Osteocyte (in vitro differentiated cells): Measurements from ENCODE around the gene RAD51B. TPM values are rescaled to one million over a fixed set of nuclear protein-coding genes. Genes with fewer than 3 reads are reported as not detected.

Source experiments
- DNase-seq: peaks from one replicate; pipeline ENCODE4 v3.0.0; 2021; ENCODE audit warnings: mixed read lengths; ENCODE audit not compliant: unreplicated experiment; ENCODE audit errors: extremely low spot score
- H3K27ac Mint-ChIP-seq: one replicate; pipeline ENCODE4 v1.8.0; 2021; ENCODE audit warnings: mild to moderate bottlenecking, mixed read lengths; ENCODE audit not compliant: unreplicated experiment
- H3K27me3 Mint-ChIP-seq: one replicate; pipeline ENCODE4 v1.8.0; 2021; ENCODE audit warnings: mixed read lengths; ENCODE audit not compliant: unreplicated experiment
- H3K36me3 Mint-ChIP-seq: one replicate; pipeline ENCODE4 v1.8.0; 2021; ENCODE audit warnings: mixed read lengths; ENCODE audit not compliant: unreplicated experiment
- H3K4me1 Mint-ChIP-seq: one replicate; pipeline ENCODE4 v1.8.0; 2021; ENCODE audit warnings: mixed read lengths; ENCODE audit not compliant: unreplicated experiment
- H3K4me3 Mint-ChIP-seq: one replicate; pipeline ENCODE4 v1.8.0; 2021; ENCODE audit warnings: mild to moderate bottlenecking, moderate library complexity, mixed read lengths; ENCODE audit not compliant: unreplicated experiment
- H3K9me3 Mint-ChIP-seq: one replicate; pipeline ENCODE4 v1.8.0; 2021; ENCODE audit warnings: mixed read lengths; ENCODE audit not compliant: unreplicated experiment
- CTCF ChIP-seq: fragments of 200-600 bp; sonication (generic); IDR thresholded peaks from 2 replicates; pipeline ENCODE4 v1.5.0; 2021; ENCODE audit warnings: antibody characterized with exemption, mild to moderate bottlenecking, moderate library complexity
- total RNA-seq: library from RNA; stranded (reverse); gene quantifications from 2 replicates; pipeline ENCODE4 v1.2.1, GENCODE V29; 2021

The RAD51B gene
- total RNA-seq, 1 donor from 2014 or later: 12.7 TPM

DNA sequence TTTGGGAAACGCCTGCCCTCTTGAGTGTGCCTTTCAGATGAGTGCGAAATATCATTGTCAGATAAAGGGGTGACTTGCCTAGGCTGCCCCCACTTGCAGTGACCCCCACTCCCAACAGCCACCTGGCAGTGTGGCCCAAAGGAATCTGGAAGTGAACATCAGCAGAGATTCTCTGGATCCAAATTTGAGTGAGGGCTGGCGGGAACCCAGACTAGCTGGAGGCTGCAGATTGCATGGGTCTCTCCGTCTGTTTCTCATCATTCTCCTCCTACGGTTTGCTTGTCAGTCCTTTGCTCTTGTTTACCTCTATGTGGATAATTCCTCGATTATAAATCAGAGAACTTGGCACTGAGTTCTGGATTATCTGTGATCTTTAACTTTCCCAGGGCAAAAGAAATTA lies 692.5 kb downstream of the RAD51B start:
- Mint-ChIP-seq H3K9me3 (no peaks in the 10 kb centered on the region), H3K4me3 (no peak overlapping the region), H3K4me1 (peaks cover 35% of the 10 kb centered on the region), H3K36me3 (peaks cover 1% of the 10 kb centered on the region), H3K27ac (no peak overlapping the region), H3K27me3 (peaks cover 1% of the 10 kb centered on the region)
- DNase-seq: no peak
- no peak for TF ChIP-seq CTCF

DNA sequence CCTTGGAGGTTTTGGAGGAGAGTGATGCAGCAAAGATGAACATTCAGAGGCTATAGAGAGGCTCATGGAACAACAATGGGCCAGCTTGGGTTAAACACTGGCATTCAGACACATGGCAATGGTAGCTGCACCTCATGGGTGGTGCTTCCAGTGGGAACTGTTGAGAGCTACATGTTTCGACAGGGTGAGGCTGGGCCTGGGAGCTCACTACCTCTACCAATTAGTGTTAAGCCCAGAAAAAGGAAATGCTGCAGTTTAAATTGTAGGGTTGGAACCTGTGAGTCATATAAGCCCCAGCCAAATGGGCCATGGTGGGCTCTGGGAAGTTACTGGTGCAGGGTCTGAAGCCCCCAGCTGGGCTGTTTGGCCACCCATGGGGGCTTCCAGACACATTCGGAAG lies 693.6 kb downstream of the RAD51B start:
- DNase-seq: no peak
- Mint-ChIP-seq H3K27me3 (peaks cover 1% of the 10 kb centered on the region), H3K9me3 (no peaks in the 10 kb centered on the region), H3K36me3 (peaks cover 1% of the 10 kb centered on the region), H3K27ac (no peak overlapping the region), H3K4me3 (no peak overlapping the region), H3K4me1 (peaks cover 33% of the 10 kb centered on the region)
- no peak for TF ChIP-seq CTCF

GRCh38 chr14:68513838-68514607 lies 694.4 kb downstream of the RAD51B start:
- TF ChIP-seq CTCF: no peak
- H3K27ac Mint-ChIP-seq: no peak overlapping the region

GRCh38 chr14:68514608-68515194 lies 695.1 kb downstream of the RAD51B start:
- no peak overlapping the region for H3K4me3 Mint-ChIP-seq
- H3K4me1 Mint-ChIP-seq: peaks cover 37% of the 10 kb centered on the region
- peaks cover 1% of the 10 kb centered on the region for H3K36me3 Mint-ChIP-seq
- no peaks in the 10 kb centered on the region for H3K9me3 Mint-ChIP-seq
- H3K27me3 Mint-ChIP-seq: peaks cover 1% of the 10 kb centered on the region
- no peak for DNase-seq
- H3K27ac Mint-ChIP-seq: no peak overlapping the region
- no peak for TF ChIP-seq CTCF

More at GRCh38 chr14:68513838-68514607, 694.4 kb downstream of the RAD51B start:
- DNase-seq: no peak
- H3K36me3 Mint-ChIP-seq: peaks cover 1% of the 10 kb centered on the region
- H3K9me3 Mint-ChIP-seq: no peaks in the 10 kb centered on the region
- no peak overlapping the region for H3K4me3 Mint-ChIP-seq
- H3K4me1 Mint-ChIP-seq: peaks cover 37% of the 10 kb centered on the region
- peaks cover 1% of the 10 kb centered on the region for H3K27me3 Mint-ChIP-seq

DNA sequence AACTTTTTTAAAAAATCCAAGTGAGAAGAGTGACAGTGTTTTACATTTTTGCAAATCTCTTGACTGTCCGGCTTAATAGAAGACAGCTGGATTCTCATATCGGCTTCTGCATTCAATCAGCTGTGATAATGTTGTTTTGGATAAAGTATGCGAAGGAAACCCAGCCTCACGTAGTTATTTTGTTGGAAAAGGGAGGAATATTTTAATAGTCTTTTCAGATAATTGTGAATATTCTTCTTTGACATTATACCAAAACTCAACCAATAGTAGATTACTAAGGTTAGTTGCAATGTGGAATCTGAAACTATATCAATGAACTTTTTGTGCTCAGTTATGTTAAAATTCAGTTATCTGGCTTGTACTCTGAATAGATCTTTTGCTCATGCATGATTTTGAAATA lies 696.8 kb downstream of the RAD51B start:
- TF ChIP-seq CTCF: no peak
- H3K9me3 Mint-ChIP-seq: no peaks in the 10 kb centered on the region
- peaks cover 26% of the 10 kb centered on the region for H3K4me1 Mint-ChIP-seq
- H3K27me3 Mint-ChIP-seq: peaks cover 1% of the 10 kb centered on the region
- peaks cover 1% of the 10 kb centered on the region for H3K36me3 Mint-ChIP-seq
- DNase-seq: no peak
- no peak overlapping the region for H3K4me3 Mint-ChIP-seq
- no peak overlapping the region for H3K27ac Mint-ChIP-seq
